Mammary epithelial cell (primary cell): ENCODE results near the gene TMEM163.

Source experiments
- EZH2 ChIP-seq: IDR thresholded peaks from 2 replicates; pipeline ENCODE4 v1.6.1; 2012; ENCODE audit warnings: low read length, inconsistent platforms, borderline replicate concordance
- TF ChIP-seq, protein P1 (sequence below), 2 donors: IDR thresholded peaks in 1 of 2; conservative IDR thresholded peaks in 1 of 2; 2 replicates each; pipeline ENCODE4 v1.5.1; 2011 to 2012; ENCODE audit warnings: inconsistent platforms in 2 of 2, low read length in 2 of 2, mild to moderate bottlenecking in 2 of 2, control low read depth in 1 of 2, low read depth in 1 of 2; ENCODE audit not compliant: insufficient read depth in 1 of 2; ENCODE audit errors: extremely low read depth in 1 of 2

DNA sequence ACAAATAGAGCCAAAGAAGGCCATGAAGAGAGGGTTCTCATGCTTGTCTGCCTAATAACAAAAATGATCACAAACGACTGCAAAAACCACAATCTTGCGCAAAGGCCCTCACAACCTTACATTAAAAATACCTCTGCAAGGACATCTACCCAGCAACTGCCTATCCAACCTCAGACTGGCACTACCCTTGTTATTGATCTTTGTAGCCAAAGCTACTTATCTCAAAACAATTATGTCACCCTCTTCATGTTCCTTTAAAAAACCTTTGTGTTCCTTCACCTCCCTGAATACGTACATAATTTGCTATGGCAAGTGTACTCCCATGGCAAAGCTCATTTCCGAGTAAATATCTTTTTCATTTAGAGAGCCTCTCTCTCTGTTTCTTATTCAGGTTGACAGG, 44.1 kb downstream of the TMEM163 start:
- TF ChIP-seq, protein P1, sequence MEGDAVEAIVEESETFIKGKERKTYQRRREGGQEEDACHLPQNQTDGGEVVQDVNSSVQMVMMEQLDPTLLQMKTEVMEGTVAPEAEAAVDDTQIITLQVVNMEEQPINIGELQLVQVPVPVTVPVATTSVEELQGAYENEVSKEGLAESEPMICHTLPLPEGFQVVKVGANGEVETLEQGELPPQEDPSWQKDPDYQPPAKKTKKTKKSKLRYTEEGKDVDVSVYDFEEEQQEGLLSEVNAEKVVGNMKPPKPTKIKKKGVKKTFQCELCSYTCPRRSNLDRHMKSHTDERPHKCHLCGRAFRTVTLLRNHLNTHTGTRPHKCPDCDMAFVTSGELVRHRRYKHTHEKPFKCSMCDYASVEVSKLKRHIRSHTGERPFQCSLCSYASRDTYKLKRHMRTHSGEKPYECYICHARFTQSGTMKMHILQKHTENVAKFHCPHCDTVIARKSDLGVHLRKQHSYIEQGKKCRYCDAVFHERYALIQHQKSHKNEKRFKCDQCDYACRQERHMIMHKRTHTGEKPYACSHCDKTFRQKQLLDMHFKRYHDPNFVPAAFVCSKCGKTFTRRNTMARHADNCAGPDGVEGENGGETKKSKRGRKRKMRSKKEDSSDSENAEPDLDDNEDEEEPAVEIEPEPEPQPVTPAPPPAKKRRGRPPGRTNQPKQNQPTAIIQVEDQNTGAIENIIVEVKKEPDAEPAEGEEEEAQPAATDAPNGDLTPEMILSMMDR (conservative IDR thresholded peaks at IDR 0.05 in 1 of 2, IDR thresholded peaks at IDR 0.05 in 1 of 2; ENCODE audit: extremely low read depth in 1 of 2, insufficient read depth in 1 of 2, low read depth in 1 of 2, low read length in 2 of 2), result no peak
- no peak for TF ChIP-seq EZH2
